Measurements from ENCODE around the gene FSIP2.

Gene FSIP2

DNA sequence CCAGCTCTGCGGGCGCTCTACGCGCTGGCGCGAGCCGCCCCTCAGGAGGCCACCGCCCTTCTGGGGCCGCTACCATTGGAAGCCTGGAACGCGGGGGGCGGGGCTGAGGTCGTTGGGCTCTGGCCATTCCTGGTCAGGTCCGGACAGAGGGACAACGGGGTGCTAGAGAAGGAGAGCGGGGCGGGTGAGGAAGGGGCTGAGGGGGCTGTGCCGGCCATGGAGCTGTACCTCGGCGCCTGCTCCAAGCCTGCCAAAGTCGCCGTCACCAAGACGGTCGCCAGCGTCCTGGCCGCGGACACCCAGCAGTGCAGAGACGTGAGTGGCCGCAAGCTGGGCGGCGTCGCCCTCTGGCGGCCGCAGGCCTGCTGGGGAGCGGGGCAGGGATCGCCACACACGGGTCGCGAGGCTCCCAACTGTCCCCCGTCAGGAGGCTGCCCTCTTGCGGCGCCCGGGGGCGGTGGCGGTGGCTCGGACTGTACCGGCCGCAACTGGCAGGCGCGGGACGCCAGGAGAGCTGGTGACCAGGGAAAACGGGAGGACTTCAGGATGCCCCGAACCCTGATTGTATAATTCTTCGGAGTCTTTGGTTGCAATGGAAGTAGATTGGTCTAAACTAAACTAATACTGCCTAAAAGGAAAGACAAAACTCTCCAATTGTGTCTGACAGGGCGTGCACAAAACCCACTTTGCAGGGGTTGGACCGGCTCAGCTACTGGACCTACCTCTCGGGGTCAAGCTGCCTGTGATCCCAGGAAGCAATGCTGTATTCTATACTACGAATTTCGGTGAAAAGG lies at the start of gene FSIP2:
Gene FSIP2, plus strand, starts transcription at position 126 of the 794 bp plus-strand sequence. Its CDS starts 91 bp downstream, at position 217.
- DNase-seq, result peak in 1 of 2 experiments; percentile 9

DNA sequence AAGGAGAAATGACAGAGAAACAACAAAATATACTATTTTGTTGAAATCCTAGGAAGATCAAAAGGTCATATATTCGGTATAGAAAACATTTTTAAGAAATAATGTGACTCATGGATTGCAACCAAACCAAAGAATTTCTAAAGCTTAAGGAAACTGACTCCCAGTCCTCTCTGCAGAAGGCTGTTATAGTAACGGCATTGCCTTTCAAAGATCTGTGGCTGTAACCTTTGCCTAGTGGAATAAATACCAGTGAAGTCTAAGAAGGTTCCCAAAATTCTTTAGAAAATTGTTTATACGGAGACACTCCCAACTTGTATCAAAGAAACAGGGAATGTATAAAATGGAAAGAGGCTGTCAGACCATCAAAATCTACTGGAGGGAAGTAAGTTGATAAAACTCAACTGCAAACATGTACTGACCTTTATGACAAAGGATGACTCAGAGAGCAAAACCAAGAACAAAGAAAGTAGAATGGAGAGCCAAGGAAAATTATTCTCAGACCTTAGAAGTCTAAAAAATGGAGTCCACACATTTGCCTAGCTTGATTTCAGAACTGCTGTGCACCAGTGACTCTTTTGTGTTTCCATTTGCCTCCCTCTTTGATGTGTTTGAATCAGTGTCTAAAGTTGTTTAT lies 48.6 kb upstream of the FSIP2 start:
- DNase-seq, result no peak

DNA sequence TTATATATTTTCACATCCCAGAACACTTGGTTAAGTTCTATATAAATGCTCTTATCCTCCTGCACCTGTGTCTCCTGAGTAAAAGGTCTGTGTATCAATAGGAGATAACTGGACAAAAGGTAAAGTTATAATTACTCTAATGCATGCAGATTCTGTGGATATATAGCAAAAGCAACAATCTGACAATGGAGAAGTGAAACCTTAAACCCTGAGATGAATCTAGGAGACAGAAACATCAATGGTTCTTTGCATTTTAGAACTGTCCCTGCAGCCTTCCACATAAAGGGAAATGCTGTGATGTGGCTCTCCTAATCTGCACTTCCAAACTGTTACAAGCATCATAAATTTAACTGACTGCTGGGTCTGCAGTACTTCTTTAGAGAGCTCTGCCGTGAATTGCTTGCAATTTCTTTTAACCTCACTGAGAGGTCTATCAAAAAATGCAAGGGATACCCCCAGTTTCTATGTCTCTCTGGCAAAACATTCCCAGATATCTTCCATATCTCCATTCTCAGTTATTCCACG lies 42.8 kb upstream of the FSIP2 start:
- DNase-seq, result no peak

DNA sequence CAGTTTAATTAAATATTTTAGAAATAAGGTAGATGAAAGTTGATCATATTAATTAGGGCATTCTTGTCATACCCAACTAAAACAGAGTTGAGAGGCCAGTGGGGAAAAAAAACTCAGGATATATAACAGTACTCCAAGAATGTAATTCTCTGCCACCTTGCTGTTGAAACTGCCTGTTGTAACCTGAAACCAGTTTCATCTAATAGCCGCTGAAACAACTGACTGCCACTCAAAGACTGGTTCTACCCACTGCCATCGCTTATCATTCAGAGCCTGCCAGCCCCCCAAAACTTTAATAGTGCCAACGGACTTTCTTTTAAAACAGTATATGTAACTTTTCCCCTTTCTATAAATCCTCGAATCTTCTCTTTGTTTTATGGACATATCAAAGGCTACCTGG lies 37.7 kb upstream of the FSIP2 start:
- no peak for DNase-seq

DNA sequence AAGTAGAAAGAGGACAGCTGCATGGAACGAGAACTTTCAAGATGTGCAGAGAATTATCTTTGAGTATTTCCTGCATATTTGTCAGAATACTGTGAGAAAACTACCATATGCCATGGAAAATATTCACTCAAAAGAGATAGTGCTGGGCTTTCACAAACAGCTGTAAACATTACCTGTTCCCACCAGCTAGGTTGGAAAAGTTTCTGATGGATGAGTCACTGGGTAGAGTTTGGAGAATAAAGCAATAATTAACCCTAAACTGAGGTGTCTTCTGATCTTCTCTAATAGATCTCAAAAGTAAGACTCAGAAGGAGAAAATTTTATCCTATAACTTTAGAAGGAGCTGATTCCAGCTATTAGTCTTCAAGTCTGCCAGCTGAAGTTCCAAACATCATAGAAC lies 3.9 kb upstream of the FSIP2 start:
- DNase-seq, result no peak

GRCh38 chr2:185736210-185736609 lies 2.4 kb upstream of the FSIP2 start:
- no peak for DNase-seq

- no peak for DNase-seq
Measured at GRCh38 chr2:185745864-185746859, 7.6 kb downstream of the FSIP2 start.

GRCh38 chr2:185757356-185757755 lies 18.8 kb downstream of the FSIP2 start:
- DNase-seq, result no peak

DNA sequence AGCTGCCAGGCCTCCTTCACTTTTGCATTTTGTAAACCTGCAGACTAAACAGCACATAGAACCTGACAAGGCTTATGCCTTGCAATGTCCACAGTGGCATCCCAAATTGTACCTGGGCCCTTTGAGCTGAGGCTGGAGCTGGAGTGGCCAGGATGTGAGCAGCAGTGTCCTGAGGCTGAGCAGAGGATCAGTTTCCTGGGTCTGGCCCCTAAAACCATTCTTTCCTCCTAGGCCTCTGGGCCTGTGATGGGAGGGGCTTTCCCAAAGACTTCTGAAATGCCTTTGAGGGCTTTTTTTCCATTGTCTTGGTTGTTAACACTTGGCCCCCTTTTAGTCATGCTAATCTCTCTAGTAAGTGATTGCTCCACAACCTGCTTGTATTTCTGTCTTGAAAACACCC lies 32.8 kb downstream of the FSIP2 start:
- DNase-seq, result no peak

- no peak for DNase-seq
Measured at GRCh38 chr2:185780890-185781289, 42.3 kb downstream of the FSIP2 start.

- DNase-seq, result no peak
Measured at GRCh38 chr2:185782223-185782769, 43.7 kb downstream of the FSIP2 start.

DNA sequence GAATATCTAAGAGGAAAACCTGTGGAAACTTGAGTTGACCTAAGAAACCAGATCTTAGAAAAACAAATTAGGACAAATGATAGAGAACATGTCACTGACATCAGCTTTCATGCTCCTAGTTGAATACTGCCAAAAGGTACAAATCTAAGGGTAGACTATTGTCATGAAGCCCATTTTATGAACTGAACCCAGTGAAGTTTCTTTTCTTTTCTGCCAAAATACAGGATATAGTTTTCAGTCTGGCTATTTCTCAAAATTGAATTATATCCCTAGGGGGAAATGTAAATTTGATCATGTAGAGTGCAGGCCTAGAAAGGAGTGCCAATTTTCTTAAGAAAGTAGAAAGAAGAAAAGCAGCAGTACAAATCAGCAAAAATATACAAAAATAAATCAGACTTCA lies 46.6 kb downstream of the FSIP2 start:
- DNase-seq, result no peak

DNA sequence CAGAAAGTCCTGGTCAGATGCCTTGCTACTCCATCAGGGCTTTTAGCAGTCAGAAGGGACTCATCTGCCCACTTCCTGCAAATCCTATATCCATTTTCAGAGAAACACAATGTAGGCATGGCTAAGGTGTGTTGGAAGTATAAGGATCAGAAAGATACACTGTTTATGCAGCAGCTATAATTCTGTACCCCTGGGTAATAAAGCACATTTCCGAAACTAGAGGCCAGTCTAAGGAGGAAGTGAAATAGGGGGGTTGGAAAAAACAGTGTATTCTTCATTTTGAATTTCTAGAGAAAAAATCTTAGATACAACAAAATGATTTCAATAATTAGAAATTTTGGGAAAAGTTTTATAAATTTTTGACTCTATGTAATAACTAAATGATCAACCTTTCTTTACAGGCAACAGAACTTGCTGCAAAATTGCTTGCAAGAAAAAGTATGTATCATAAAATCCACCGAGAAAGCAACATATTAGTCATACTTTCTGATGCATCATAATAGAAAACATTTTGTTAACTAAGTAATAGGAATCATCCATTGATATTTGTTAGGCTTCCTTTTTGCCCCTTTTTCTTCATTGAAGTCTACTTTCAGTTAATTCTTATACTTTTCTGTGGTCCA lies 47.4 kb downstream of the FSIP2 start:
- DNase-seq, result no peak

DNA sequence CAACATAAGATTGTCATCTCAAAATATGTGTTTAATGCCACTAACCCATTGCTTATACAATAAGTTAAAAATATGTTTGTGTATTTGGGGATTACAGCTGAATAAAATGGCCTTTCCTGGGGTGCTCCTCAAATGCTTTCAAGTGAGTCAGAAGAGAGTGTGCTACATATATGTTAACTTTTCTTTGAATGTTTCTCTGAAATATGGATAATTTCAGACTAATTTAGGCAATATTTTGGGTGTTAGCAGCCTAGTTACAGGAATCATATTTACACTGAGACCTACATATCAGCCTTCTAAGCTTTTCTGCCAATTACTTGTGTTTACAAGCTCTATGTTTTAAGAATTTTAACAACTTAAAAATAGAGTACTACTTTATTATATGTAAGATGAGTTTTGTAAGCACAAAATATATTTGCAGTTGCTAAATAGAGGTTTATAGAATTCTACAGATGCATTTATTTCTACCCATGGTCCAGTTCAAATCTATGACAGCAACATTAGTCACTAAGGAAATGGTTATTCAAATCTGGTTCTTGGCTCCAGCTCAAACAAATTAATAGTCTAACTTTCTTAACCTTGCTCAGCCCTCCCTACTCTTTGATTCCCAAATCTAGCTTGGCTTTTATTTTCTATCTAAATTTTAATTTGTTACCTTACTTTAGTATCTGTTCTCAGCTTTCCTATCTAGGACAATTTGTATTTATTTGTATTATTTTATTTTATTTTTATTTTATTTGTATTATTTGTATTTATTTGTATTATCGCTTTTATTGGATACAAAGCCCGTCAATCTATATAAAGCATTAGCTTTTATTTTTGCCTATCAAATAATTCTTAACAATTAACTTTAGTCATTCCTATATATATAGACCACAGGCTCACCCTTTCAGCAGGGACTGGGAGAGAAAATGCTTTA lies 48.9 kb downstream of the FSIP2 start:
- no peak for DNase-seq

DNA sequence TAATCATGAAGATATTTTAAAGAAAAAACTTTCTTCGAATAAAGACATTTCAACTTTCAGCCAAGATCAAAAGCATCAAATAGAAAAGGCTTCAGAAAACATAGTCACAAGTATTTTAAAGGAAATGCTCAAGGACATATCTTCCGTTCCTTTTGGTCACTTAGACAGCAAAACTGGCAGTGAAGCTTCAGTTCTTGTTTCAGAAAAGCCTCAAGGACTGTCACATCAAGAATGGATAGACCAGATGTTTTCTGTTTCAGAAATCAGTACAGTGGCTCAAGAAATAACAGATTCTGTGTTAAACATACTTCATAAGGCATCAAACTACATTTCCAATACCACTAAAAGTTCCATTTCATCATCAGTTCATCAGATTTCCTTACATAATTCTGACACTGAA lies 51.8 kb downstream of the FSIP2 start:
- no peak for DNase-seq

DNA sequence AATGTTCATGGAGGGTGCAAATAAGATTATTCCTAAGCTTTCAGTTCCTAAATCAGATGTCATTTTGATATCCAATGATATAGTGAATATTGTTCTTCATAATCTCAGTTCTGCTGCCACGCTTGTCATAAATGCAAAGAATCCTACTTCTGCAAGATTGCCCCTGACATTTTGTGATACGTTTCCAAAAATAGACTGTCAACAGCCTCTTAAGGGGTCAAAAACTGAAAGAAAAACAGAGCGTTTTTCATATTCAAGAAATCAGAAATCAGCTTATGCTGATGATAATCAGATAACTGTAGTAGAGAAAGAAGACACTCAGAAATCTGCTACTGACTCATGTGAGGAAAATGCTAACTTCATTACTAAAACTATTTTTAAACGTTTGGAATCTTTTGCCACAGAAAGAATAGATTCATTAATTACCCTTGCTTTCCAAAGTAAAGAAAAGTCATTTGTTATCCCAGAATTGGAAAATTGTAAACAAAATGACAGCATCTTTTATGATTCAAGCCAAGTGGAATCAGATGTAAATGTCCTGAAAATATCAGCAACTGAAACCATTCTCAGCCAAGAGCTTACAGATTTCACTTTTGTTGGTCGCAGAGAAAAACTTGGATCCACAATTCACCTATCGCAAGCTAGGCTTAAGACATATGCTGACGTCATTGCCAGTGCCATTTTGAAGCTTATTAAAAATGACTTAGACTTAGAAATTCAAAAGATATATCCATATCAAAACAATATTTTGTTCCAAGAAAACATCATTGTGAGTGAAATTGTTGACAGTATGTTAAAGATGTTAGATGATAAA lies 55.1 kb downstream of the FSIP2 start:
- DNase-seq, result no peak

DNA sequence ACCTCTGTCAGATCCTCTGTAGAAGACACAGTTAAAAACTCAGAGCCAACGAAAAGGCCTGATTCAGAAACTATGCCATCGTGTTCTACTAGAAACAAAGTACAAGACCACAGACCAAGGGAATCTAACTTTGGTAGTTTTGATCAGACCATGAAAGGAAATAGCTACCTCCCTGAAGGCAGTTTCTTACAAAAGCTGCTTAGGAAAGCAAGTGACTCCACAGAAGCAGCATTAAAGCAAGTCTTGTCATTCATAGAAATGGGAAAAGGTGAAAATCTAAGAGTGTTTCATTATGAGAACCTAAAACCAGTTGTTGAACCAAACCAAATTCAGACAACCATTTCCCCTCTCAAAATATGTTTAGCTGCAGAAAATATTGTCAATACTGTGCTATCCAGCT lies 58.2 kb downstream of the FSIP2 start:
- no peak for DNase-seq

GRCh38 chr2:185802926-185803325 lies 64.3 kb downstream of the FSIP2 start:
- no peak for DNase-seq

- no peak for DNase-seq
Measured at GRCh38 chr2:185806783-185807182, 68.2 kb downstream of the FSIP2 start.

DNA sequence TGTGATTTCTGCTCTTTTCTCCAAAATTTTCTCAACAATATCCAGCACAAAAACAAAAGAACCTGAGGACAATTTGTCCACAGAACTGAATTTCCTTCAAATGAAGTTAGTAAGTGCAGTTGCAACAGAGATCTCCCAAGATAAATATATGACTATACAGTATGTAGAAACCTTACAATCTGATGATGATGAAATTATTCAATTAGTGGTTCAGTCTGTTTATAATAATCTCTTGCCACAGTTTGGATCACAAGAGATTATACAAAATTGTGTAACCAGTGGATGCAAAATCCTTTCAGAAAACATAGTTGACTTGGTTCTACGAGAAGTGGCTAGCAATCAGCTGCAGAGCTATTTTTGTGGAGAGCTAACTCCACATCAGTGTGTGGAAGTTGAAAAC lies 68.7 kb downstream of the FSIP2 start:
- no peak for DNase-seq

All from stimulated activated CD4-positive, alpha-beta T cell treated with anti-CD3 and anti-CD28 coated beads, Interleukin-4, amount 100 ng/mL, for 4 hours (primary cell).